Activated naive CD4-positive, alpha-beta T cell treated with anti-CD3 and anti-CD28 coated beads, Interleukin-2, amount 10 ng/mL, durations not matched to agents 7 days and 5 days (primary cell): ENCODE results near the gene FAM131C.

Experiments used
- CTCF ChIA-PET: fragments of 350-600 bp; sonication (Branson Sonifier 250); formaldehyde crosslinking; loops from one replicate; lab custom pipeline; 2021; ENCODE audit warnings: antibody characterized with exemption; lab: Charles Lee
- DNase-seq: peaks from one replicate; pipeline ENCODE4 v3.0.0-alpha.2; 2020
- H3K27ac Mint-ChIP-seq: one replicate; pipeline ENCODE4 v1.8.0; 2021; ENCODE audit warnings: mild to moderate bottlenecking, moderate library complexity, mixed read lengths
- H3K27me3 Mint-ChIP-seq: one replicate; pipeline ENCODE4 v1.8.0; 2021; ENCODE audit warnings: mild to moderate bottlenecking, mixed read lengths
- H3K36me3 Mint-ChIP-seq: one replicate; pipeline ENCODE4 v1.8.0; 2021; ENCODE audit warnings: mixed read lengths
- H3K4me1 Mint-ChIP-seq: one replicate; pipeline ENCODE4 v1.8.0; 2021; ENCODE audit warnings: mixed read lengths
- H3K4me3 Mint-ChIP-seq: one replicate; pipeline ENCODE4 v1.8.0; 2021; ENCODE audit warnings: mild to moderate bottlenecking, moderate library complexity, mixed read lengths
- H3K9me3 Mint-ChIP-seq: one replicate; pipeline ENCODE4 v1.8.0; 2021; ENCODE audit warnings: mixed read lengths

The FAM131C gene, protein sequence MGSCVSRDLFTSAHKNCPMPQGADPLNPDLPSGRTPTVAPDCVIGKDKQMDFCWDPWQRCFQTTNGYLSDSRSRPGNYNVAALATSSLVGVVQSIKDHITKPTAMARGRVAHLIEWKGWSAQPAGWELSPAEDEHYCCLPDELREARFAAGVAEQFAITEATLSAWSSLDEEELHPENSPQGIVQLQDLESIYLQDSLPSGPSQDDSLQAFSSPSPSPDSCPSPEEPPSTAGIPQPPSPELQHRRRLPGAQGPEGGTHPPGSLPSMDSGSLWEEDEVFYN

DNA sequence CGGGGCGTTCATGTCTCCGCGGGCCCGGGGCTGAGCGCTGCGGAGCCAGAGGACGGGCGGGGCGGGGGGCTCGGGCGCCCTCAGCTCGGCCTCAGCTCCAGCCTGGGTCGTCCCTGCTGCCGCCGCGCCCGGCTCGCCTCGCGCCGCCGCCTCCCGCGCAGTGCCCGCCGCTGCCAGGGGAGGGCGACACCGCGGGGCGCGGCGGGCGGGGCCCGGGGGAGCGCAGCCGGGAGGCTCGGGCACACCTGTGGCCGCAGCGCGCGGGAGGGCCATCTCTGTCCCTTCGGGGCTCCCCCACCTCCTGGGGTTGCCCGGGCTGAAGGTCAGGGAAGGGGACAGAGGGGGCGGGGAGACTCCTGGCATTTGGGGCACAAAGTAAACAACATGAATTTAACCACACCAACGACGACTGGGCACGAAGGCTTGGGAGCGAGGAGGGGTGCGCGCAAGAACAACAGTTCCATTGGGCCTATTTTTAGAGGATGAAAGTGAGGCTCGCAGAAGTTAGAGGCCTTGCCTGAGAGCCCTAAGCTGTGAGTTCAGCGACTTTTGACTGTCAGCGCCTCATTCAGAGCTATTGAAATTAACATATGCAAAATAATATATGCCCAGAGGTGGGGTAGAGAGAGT lies at the start of gene FAM131C:
Gene FAM131C (minus strand): TSS at position 162 of the 630 bp plus-strand sequence. CDS start 209 bp downstream, outside the sequence.
- CTCF ChIA-PET, result interaction anchor here (0.8 to 2.3 kb wide), 11 partner anchors 8 to 175 kb away, joined by 3 to 11 read pairs (median 3); no protein-coding TSS in a partner anchor
- DNase-seq, result peak; percentile 49
- H3K4me1 Mint-ChIP-seq, result peaks cover 34% of the 10 kb centered on the region
- peaks cover 67% of the 10 kb centered on the region for H3K27me3 Mint-ChIP-seq
- no peaks in the 10 kb centered on the region for H3K9me3 Mint-ChIP-seq
- H3K4me3 Mint-ChIP-seq, result peak within 1 kb of the TSS; percentile 67
- H3K36me3 Mint-ChIP-seq, result peaks cover 2% of the 10 kb centered on the region
- H3K27ac Mint-ChIP-seq, result no peak within 1 kb of the TSS

DNA sequence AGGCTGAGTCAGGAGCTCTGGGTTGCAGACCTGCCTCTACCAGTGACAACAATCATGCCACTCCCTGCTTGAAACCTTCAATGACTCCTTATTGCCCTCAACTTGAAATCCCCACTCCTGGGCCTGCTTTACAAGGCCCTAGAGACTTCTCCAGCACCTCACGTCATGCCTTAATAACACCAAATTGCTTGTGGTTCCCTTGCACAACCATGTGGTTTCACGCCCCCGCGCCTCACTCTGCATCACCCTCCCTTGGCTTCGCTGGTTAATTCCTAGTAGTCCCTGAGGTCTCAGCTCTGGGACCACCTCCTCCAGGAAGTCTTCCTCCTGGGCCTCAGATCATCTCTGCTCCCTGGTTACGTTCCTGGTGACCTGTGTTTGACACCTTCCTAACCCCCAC lies 49.5 kb upstream of the FAM131C start:
- no peak for DNase-seq
- no peaks in the 10 kb centered on the region for H3K9me3 Mint-ChIP-seq
- H3K27ac Mint-ChIP-seq, result no peak overlapping the region
- CTCF ChIA-PET, result interaction anchor here (0.9 to 2.2 kb wide), 3 partner anchors 44 to 66 kb away, joined by 3 to 5 read pairs (median 4); no protein-coding TSS in a partner anchor
- no peaks in the 10 kb centered on the region for H3K36me3 Mint-ChIP-seq
- peaks cover 18% of the 10 kb centered on the region for H3K27me3 Mint-ChIP-seq
- no peaks in the 10 kb centered on the region for H3K4me1 Mint-ChIP-seq
- no peak overlapping the region for H3K4me3 Mint-ChIP-seq

DNA sequence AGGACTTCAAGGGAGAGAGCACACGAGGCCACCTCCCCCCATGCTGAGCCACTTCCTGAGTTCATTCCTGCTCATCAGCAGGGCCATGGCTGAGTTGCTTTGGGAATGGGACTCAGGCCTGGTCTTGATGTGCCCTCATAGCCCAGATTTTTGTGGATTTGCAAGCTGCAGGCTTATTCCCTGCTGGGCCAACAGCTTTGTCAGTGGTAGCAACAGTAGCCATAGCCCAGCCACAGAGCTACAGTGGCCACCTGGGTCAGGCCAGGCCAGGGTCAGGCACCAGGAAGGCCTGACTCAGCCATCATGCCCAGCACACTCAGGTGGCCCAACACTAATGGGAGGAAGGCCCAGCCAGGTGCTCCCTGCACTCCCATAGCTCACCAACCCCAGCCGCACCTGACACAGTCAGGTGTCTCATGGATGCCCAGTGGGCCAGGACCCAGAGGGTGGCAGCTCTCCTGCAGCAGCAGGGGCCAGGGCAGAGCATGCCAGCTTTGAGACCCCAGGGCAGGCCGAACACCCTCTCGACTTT lies 49.0 kb upstream of the FAM131C start:
- no peak for DNase-seq
- Mint-ChIP-seq H3K4me1 (no peaks in the 10 kb centered on the region), H3K27ac (no peak overlapping the region), H3K27me3 (peaks cover 16% of the 10 kb centered on the region), H3K9me3 (no peaks in the 10 kb centered on the region), H3K4me3 (no peak overlapping the region), H3K36me3 (no peaks in the 10 kb centered on the region)
- CTCF ChIA-PET, result interaction anchor here (1.5 to 2.2 kb wide), 2 partner anchors 64 to 66 kb away, joined by 3 to 5 read pairs; no protein-coding TSS in a partner anchor

DNA sequence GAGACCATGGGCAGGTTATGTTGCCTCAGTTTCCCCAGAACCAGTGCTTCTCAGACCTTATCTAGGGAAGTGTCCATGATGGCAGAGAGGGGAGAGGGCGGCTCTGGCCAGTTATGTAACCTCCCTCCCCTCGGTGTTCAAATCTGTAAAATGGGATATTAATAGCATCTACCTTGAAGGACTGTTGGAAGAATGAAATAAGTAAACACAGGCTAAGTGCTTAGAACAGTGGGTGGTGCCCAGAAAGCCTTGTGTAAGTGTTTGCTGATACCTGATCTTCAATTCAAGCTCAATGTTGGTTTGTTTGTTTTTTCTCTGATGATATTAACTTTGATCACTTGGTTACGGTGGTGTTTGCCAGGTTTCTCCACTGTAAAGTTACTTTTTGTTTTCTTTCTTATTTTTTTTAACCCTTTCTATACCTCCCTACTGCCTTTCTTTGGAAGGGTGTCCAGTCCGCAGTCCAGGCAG lies 47.5 kb upstream of the FAM131C start:
- H3K27me3 Mint-ChIP-seq, result peaks cover 15% of the 10 kb centered on the region
- CTCF ChIA-PET, result interaction anchor here (0.5 to 0.8 kb wide), 2 partner anchors 29 to 241 kb away, joined by 3 read pairs; no protein-coding TSS in a partner anchor
- no peaks in the 10 kb centered on the region for H3K9me3 Mint-ChIP-seq
- no peak for DNase-seq
- H3K27ac Mint-ChIP-seq, result no peak overlapping the region
- H3K4me1 Mint-ChIP-seq, result no peaks in the 10 kb centered on the region
- no peaks in the 10 kb centered on the region for H3K36me3 Mint-ChIP-seq
- H3K4me3 Mint-ChIP-seq, result no peak overlapping the region

- no peak for DNase-seq
- H3K27me3 Mint-ChIP-seq, result peaks cover 15% of the 10 kb centered on the region
- H3K4me3 Mint-ChIP-seq, result no peak overlapping the region
- no peaks in the 10 kb centered on the region for H3K4me1 Mint-ChIP-seq
- no peaks in the 10 kb centered on the region for H3K9me3 Mint-ChIP-seq
- CTCF ChIA-PET, result interaction anchor here (0.5 to 0.6 kb wide), 2 partner anchors 67 to 242 kb away, joined by 3 to 4 read pairs; no protein-coding TSS in a partner anchor
- H3K27ac Mint-ChIP-seq, result no peak overlapping the region
- no peaks in the 10 kb centered on the region for H3K36me3 Mint-ChIP-seq
Measured at GRCh38 chr1:16120407-16120806, 47.0 kb upstream of the FAM131C start.

DNA sequence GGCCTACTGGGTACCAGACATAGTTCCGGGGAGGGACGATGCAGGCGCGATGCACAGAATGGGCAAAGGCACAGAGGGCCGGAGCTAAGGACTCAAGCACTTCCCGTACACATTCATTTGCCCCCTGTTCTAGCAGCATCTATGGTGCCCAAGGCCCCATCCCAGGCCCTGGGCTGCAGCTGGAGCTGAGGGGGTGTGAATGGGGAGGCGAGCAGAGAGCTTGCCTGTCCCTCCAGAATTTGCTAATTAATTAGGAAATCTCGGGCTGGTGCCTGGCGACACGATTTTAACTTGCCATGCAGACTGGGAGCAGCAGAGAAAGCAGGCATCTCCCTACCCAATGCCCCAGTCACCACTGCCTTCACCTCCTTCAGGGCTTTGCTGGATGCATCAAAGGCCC lies 46.5 kb upstream of the FAM131C start:
- Mint-ChIP-seq H3K27me3 (peaks cover 15% of the 10 kb centered on the region), H3K9me3 (no peaks in the 10 kb centered on the region), H3K4me1 (no peaks in the 10 kb centered on the region), H3K36me3 (no peaks in the 10 kb centered on the region), H3K27ac (no peak overlapping the region), H3K4me3 (no peak overlapping the region)
- CTCF ChIA-PET, result interaction anchor here (0.6 kb wide), 1 partner anchor 67 kb away, joined by 4 read pairs; no protein-coding TSS in a partner anchor
- no peak for DNase-seq

DNA sequence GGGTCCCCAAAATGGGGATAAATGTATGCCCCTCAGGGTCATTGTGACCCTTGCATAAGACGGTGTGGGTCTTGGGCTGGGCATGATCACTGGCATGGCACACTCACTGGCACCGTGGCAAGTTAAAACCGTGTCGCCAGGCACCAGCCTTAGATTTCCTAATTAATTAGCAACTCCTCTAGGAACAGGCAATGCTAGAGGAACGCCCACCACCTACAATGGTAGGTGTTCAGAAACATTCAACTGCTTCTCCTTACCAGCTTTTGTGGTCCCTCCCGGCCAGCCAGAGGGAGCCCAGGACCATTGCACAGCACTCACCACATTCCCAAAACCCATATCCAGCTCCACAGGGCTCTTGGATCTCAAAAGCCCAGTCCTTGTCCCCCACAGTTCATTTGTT lies 46.1 kb upstream of the FAM131C start:
- CTCF ChIA-PET, result no interaction called here
- no peaks in the 10 kb centered on the region for H3K4me1 Mint-ChIP-seq
- DNase-seq, result no peak
- H3K9me3 Mint-ChIP-seq, result no peaks in the 10 kb centered on the region
- no peaks in the 10 kb centered on the region for H3K36me3 Mint-ChIP-seq
- H3K4me3 Mint-ChIP-seq, result no peak overlapping the region
- peaks cover 11% of the 10 kb centered on the region for H3K27me3 Mint-ChIP-seq
- H3K27ac Mint-ChIP-seq, result no peak overlapping the region

GRCh38 chr1:16118706-16119105 lies 45.3 kb upstream of the FAM131C start:
- Mint-ChIP-seq H3K27me3 (peaks cover 11% of the 10 kb centered on the region), H3K4me1 (no peaks in the 10 kb centered on the region), H3K36me3 (no peaks in the 10 kb centered on the region), H3K9me3 (no peaks in the 10 kb centered on the region), H3K4me3 (no peak overlapping the region), H3K27ac (no peak overlapping the region)
- no peak for DNase-seq
- CTCF ChIA-PET, result no interaction called here

GRCh38 chr1:16117936-16118335 lies 44.5 kb upstream of the FAM131C start:
- Mint-ChIP-seq H3K27ac (no peak overlapping the region), H3K27me3 (peaks cover 13% of the 10 kb centered on the region), H3K4me1 (no peaks in the 10 kb centered on the region), H3K36me3 (no peaks in the 10 kb centered on the region), H3K9me3 (no peaks in the 10 kb centered on the region), H3K4me3 (no peak overlapping the region)
- CTCF ChIA-PET, result no interaction called here
- no peak for DNase-seq

- peaks cover 19% of the 10 kb centered on the region for H3K27me3 Mint-ChIP-seq
- no peaks in the 10 kb centered on the region for H3K4me1 Mint-ChIP-seq
- H3K9me3 Mint-ChIP-seq, result no peaks in the 10 kb centered on the region
- no peaks in the 10 kb centered on the region for H3K36me3 Mint-ChIP-seq
- no peak overlapping the region for H3K4me3 Mint-ChIP-seq
- H3K27ac Mint-ChIP-seq, result no peak overlapping the region
- CTCF ChIA-PET, result interaction anchor here (0.6 kb wide), 1 partner anchor 414 kb away, joined by 3 read pairs; no protein-coding TSS in a partner anchor
- no peak for DNase-seq
Measured at GRCh38 chr1:16117369-16117768, 43.9 kb upstream of the FAM131C start.

DNA sequence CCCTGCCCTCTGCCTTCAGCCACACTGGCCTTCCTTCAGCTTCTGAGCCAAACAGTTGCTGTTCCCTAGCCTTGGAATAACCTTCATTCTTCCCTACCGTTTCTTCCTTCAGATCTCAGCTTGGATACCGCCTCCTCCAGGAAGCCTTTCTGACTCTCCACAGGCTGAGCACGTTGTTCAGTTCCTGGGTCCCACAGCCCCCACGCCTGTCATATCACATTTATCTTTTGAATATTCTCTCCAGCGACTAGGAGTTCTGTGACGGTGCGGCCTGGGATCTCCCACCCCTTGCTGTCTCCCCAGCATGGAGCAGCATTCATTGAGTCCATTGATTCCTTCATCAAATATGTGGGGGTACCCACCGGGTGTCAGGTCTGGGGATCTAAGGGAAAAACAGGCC lies 43.2 kb upstream of the FAM131C start:
- no peaks in the 10 kb centered on the region for H3K36me3 Mint-ChIP-seq
- no peak for DNase-seq
- no peak overlapping the region for H3K27ac Mint-ChIP-seq
- no peaks in the 10 kb centered on the region for H3K9me3 Mint-ChIP-seq
- CTCF ChIA-PET, result no interaction called here
- H3K4me1 Mint-ChIP-seq, result no peaks in the 10 kb centered on the region
- H3K4me3 Mint-ChIP-seq, result no peak overlapping the region
- peaks cover 23% of the 10 kb centered on the region for H3K27me3 Mint-ChIP-seq

DNA sequence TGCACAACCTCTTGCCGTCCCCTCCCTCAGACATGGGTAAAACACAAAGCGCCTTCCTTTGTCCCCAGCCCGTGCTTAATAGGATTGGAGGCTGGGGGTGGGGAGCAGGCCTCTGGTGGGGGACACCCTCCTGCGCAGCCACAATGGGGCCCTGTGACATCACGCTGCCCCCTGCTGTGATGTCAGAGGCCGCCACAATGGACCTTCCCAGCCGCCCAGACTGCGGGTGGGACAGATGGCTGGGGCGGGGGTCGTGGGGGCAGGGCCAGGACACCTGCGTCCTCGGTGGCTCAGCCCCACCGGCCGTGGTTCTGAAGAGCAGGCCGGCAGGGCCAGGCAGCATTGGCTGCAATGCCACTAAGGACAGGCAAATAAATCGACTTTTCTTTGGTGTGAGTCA lies 42.6 kb upstream of the FAM131C start:
- Mint-ChIP-seq H3K9me3 (no peaks in the 10 kb centered on the region), H3K4me1 (no peaks in the 10 kb centered on the region), H3K36me3 (no peaks in the 10 kb centered on the region), H3K27me3 (peaks cover 24% of the 10 kb centered on the region), H3K4me3 (no peak overlapping the region), H3K27ac (no peak overlapping the region)
- DNase-seq, result no peak
- CTCF ChIA-PET, result no interaction called here

- Mint-ChIP-seq H3K4me3 (no peak overlapping the region), H3K27me3 (peaks cover 21% of the 10 kb centered on the region), H3K9me3 (no peaks in the 10 kb centered on the region), H3K36me3 (no peaks in the 10 kb centered on the region), H3K4me1 (no peaks in the 10 kb centered on the region), H3K27ac (no peak overlapping the region)
- CTCF ChIA-PET, result interaction anchor here (0.9 kb wide), 1 partner anchor 37 kb away, joined by 3 read pairs; no protein-coding TSS in a partner anchor
- DNase-seq, result no peak
Measured at GRCh38 chr1:16115468-16115983, 42.1 kb upstream of the FAM131C start.
